ENCODE measurements around the gene GRB10.

The GRB10 gene

DNA sequence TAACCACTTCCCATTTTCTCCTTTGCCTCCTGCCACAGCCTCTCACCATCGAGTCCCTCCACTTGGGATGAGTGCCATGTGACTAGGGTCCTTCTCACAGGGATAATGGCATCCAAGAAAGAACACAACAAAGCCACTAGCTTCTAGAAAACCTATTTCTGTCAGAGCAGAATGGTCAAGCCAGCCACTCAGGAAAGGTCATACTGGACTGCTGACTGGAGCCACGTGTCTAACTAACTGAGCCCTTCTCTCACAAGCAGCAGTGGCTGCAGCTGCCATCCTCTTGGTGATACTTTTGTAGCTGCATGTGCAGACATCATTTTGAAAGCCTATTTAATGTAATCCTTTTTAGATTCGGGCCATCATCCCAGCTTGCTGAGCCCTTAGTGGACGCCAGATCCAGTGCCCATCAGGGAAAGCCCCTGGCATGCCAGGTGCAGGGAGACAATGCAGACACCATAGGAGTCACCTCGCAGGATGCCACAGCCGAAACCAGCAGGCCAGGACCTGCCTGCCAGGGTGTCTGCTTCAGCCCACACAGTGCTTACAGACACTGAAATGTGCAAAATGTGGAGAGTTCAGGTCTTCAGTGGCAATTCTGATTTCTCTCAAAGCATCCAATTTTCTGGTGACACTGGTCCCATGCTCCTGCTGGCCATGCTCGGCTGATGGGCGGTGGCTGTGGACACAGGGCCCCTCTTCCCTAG, 119.1 kb downstream of the GRB10 start:
- no peak for DNase-seq (ENCODE audit: low read depth)
- no peak overlapping the region for H3K4me3 ChIP-seq (ENCODE audit: low read depth, low read length)

DNA sequence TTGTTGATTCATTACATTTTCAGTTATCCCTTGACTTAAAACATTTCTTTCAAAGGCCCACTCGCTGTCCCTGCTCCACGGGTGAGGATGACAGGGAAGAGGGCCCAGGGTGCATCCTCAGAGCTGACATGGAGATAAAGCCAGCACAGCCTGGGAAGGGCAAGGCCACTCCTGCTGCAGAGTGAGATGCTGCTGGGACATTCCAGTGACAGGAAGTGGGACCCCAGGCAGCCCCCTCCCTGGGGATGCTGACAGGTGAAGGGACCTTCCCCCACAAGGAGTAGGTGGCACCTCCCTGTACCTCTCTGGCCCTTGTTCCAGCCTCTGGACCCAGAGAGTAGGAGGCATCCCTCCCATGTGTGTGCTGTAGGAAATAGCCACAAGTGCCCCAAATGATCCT, 119.7 kb downstream of the GRB10 start:
- H3K4me3 ChIP-seq (ENCODE audit: low read depth, low read length), result no peak overlapping the region
- no peak for DNase-seq (ENCODE audit: low read depth)

DNA sequence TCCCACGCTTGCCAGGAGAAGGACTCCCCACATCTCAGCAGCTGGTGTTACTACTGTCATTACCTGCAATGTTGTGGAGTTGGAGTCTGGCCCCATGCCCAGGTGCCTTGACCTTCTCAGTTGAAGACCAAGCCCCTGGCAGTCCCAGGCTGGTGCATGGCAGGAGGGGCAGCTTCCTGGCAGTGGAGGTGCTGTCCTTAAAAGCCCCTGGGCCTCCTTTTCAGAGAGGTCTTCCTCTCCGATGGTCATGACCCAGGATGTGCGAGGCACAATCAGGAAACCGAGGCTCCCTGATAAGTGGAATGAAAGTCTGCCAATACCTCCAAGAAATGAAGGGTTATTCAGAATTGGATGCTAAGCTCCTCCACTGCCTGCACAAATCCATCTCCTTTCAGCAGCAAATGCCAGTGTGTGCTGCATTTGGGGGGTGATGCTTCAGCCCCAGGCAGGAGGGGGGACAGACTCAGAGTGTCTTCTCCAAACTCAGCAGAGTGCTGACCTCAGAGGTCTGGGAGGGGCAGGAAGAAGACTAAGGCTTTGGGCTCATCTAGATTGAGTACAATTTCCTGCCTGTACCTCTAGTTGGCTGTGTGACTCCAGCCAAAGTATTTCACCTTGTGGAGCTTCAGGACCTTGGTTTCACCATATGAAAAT, 120.5 kb downstream of the GRB10 start:
- H3K4me3 ChIP-seq (ENCODE audit: low read depth, low read length), result no peak overlapping the region
- no peak for DNase-seq (ENCODE audit: low read depth)

DNA sequence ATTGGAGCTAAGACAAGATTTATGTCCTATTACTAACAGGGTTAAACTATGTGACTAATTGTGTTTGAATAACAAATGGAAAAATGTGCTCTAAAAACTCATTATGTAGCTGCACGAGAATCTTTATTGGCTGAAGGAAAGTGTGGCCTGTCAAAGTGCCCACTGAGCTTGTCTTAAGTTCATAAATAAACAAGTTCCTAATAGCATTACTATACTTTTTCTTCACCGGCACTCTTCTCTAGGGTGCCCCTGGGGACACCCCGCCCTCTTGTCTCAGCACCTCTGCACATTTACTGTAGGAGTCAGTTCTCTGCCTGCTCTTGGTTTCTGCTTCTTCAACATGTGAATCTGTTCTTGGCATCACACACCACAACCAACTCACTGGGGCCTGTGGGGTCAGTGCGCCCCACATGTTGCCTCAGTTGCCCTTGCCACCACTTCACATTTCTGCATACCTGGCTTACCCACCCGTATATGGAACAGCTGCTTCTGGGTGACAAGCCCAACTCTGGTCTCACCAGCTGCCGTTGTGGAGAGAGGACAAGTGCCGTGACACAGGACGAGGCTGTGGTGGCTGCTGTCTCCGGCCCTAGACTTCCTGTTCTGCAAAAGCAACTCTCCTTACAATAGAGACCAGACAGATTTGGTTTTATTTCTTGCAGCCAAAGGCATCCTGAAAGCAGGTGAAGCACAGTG, 121.2 kb downstream of the GRB10 start:
- no peak overlapping the region for H3K4me3 ChIP-seq (ENCODE audit: low read depth, low read length)
- no peak for DNase-seq (ENCODE audit: low read depth)

DNA sequence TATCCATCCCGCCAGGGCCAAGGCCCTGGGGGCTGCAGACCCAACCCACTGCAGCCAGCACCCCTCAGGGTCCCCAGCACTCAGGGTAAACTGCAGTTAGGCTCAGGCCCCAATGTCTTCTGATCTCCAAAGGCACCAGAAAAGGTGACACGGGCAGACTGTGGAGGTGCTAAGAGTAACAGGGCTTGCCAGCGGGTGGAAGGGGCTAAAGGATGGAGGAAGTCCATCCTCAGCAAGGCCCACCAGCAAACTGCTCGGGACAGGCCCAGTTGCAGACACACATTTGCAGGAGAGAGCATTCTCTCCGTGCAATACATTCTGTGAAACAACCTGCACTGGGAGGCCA, 121.9 kb downstream of the GRB10 start:
- DNase-seq (ENCODE audit: low read depth), result no peak
- no peak overlapping the region for H3K4me3 ChIP-seq (ENCODE audit: low read depth, low read length)

DNA sequence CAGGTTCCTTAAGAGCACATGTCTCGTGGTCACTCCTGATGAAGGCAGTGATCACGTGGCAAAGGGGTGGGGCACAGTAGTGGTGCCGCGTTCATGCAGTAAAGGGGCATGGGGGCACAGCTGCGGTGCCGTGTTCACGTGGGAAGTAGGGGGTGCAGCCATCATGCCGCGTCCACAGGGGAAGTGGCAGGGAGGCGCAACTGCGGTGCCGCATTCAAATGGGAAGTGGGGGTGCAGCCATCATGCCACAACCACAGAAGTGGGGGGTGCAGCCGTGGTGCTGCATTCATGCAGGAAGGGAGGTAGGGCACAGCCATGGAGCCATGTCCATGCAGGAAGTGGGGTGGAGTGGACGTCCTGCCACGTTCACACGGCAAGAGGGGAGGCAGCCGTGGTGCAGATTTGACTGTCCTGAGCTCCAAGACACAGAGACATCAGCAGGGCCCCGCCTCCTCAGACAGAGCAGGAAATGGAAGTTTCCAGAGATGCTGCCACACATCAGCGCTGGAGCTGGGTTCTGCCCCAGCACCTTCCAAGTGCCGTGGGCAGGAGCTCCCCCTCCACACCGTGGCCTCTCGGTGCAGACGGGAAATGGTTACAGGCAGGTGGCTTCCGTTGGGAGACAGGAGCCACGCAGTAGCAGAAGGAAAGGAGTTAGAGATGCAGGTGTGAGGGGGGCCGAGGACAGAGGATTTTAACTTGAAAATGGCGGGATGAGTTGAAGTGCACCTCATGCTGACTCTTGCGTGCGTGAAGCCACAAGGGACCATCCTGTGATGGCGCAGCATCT, 122.5 kb downstream of the GRB10 start:
- no peak overlapping the region for H3K4me3 ChIP-seq (ENCODE audit: low read depth, low read length)
- no peak for DNase-seq (ENCODE audit: low read depth)

DNA sequence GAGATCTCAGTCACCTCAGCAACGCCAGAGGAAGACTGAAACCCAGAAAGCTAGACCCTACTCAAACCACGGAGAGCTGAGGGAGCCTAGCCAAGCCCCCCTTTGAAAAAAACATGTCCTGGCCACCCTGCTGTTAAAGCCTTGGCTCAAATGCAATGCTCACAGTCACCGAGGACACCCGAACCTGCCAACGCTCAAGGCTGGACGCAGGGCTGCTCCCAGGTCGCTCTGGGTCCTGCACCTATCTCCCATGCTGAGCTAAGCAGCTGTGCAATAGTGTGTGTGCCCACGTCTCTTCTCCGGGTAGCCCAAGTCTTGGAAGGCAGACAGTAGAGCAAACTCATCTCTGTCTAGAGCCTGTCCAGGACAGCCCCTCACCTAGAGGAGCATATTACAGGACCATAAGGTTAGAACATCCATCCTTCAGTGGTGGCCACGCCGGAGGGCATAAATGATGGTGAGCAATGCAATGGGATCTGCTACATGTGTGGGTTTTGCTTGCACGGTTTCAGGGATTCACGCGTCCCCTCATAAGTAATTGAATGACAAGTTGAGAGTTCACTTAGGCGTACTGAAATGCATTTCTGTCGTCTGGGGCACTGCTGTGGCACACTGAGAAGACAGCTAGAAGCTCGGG, 123.2 kb downstream of the GRB10 start:
- no peak overlapping the region for H3K4me3 ChIP-seq (ENCODE audit: low read depth, low read length)
- no peak for DNase-seq (ENCODE audit: low read depth)

DNA sequence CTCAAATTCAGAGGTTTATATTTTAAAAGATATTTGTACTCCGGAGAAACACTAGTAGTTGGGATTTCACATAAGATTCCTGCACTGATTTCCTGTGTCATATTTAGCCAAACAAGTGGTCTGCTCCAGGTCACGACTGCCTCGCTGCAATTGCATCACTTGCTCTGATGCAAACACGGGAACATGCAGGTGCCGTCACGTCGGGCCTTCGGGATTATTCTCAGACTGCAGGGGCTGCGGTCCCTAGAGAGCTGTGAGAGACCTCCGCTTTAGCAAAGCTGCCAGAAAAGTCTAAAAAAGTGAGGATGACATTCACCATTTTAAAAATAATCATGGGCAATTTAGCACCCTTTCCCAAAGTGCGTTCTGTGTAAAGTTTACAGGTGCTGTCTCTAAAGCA, 124.0 kb downstream of the GRB10 start:
- no peak overlapping the region for H3K4me3 ChIP-seq (ENCODE audit: low read depth, low read length)
- DNase-seq (ENCODE audit: low read depth), result no peak

DNA sequence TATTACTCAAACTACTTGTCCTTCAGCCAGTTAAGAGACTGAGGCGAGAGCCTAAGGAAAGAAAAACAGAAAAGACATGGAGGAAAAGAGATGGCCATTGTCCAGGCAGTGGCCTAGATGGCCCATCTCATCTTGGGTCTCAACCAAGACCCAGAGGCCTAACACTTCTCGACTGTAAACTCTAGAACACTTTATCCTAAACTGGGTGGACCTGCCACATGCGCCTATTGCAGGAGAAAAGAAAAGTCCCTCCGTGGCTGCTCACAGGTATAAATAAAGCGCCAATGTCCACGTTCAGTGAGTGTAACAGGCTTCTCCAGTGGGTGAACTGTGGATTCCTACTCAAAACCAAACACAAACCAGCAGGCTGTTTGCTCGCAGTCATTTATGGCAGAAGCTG, 124.8 kb downstream of the GRB10 start:
- no peak for DNase-seq (ENCODE audit: low read depth)
- no peak overlapping the region for H3K4me3 ChIP-seq (ENCODE audit: low read depth, low read length)

DNA sequence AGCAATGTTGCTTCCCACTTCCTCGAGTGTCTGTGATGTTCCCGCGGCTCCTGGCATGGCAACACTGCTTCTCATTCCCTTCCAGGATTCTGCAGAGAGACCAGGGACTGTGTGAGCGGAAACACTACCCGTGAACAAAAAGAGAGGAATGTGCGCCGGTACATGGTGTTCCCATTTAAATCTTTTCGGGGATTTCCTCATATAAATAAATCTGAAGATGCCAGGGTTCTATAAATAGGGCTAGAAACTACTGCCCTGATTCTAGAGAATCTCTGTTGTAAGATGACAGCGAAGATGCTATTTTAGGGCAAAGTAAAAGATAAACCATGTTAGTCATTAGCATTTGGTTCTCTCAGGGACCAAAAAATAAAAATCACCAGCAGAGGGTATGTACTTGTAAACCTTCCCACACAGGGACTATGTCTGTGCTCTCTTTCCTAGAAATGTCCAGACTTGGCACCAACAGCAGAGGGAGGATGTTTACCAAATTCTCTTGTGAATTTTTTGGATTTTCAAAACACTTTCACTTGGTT, 125.3 kb downstream of the GRB10 start:
- peak; percentile 84 for DNase-seq (ENCODE audit: low read depth)
- H3K4me3 ChIP-seq (ENCODE audit: low read depth, low read length), result no peak overlapping the region

DNA sequence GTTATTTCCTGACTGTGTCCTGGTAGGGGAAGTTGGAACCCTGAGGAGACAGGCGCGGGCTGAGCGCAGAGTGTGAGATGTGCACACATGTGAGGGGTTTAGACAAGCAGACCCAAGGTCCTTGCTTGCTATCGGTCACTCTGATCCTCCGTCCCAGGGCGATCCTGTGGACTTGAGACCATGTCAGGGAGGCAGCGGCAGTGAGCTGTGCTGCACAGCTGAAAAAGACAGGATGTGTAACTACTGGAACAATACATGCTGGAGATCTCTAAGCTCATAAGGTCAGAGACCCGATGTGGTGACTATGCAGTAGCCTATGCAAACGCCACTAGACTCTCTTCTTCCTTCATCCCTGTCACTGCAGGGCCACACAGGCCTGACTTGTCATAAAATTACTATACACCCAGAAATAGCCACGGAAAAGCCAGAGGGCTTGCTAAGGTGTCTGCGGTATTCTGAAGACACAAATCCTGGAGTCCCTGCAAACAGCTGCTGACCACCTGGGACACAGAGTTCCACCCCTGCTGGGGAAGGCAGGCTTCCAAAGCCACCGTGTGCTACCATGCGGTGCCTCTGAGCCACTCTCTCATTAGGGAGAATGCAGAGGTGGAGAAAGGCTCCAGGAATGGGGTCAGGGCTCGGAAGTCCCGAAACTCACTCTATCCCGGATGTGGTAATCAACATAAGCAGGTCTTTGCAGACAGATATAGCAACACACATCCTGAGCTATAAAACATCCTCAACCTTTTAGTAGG, 126.4 kb downstream of the GRB10 start:
- H3K4me3 ChIP-seq (ENCODE audit: low read depth, low read length), result no peak overlapping the region
- no peak for DNase-seq (ENCODE audit: low read depth)

DNA sequence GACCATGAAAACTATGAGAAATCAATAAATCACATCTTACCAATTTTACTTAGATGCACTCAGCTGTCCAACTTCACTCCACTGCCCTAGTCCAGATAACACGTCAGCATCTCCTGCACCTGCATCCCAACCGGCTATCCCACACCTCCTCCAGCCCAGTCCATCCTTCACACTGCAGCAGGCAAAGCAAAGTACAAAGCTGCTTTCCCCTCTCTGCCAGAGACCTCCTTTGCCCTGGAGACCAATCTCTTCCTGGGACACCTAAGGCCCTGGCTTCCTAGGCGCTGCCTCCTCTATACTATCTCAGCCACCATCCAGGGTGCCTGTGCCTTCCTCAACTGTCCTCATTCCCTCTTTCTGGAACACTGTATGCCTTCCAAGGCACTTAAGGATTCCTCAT, 127.2 kb downstream of the GRB10 start:
- DNase-seq (ENCODE audit: low read depth), result no peak
- H3K4me3 ChIP-seq (ENCODE audit: low read depth, low read length), result no peak overlapping the region

DNA sequence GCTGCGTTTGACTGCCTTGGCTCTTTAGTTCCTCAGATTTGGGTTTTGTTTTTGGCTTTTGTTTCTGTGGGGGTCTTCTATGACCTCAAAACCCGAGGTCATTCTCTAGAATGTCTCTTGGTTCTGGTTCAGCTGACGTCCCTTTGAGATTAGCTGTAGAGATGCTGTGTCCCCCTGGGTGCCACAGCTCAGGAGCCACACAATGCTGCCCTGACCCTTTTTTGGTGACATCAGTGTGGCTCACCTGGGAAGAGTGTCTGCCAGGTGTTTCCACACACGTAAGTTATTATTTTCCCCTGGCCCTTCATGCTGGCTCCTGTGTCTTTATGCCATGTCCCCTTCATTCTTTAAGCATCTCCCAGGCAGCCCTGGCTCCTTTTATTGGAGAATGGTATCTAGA, 127.7 kb downstream of the GRB10 start:
- H3K4me3 ChIP-seq (ENCODE audit: low read depth, low read length), result no peak overlapping the region
- no peak for DNase-seq (ENCODE audit: low read depth)

DNA sequence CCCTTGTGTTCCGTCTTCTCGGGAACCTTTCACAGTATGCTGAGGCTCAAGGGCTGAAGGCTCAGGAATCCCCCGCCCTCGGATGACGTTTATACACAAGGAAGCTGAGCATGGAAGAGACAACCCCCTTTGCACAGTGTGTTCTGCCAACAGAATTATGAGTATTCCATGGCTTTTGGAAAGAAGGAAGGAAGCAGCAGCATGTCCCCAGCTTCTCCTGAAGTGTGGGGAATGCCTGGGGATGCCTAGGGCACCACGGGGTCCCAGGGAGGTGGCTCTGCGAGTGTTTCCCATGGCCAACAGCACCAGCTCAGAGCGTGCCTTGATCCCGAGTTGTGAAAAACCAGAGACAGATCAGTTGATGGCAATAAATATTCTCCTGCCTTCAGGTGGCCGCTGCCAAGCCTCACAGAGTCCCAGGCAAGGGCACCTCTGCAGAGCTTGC, 128.7 kb downstream of the GRB10 start:
- peak; percentile 81 for DNase-seq (ENCODE audit: low read depth)
- no peak overlapping the region for H3K4me3 ChIP-seq (ENCODE audit: low read depth, low read length)

DNA sequence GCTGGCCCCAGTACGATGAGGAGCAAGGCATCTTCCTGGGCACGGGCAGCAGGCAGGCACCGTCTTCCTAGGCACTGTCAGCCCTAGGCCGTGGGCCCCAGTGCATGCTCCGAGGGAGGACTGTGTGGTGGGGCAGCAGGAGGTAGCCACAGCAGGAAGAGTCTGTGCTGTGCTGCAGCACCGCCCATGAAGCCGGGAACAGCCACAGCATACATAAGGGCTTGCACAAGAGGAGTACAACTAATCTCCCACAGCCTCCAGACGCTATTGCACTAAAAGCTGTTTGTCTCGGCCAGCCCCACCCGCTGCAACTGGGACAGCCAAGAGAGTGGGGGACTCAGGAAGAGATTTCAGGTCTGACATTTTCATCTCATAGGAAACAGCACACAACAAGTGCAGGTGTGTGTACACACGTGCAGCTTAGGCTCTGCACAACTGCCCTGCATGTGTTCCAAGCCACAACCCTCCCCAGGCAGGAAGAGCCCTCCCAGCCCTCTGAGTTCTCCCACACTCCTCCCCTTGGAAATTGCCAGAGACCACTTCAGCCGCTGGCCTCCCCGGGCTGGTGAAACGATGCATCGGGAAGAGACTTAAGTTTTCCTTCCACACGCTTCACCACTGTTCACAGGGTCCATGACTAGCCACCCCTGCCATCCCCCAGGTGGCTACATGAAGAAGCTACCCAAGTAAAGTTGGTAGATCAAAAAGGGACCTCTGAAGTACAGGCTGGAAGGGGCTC, 129.4 kb downstream of the GRB10 start:
- peak; percentile 86 for DNase-seq (ENCODE audit: low read depth)
- H3K4me3 ChIP-seq (ENCODE audit: low read depth, low read length), result no peak overlapping the region

DNA sequence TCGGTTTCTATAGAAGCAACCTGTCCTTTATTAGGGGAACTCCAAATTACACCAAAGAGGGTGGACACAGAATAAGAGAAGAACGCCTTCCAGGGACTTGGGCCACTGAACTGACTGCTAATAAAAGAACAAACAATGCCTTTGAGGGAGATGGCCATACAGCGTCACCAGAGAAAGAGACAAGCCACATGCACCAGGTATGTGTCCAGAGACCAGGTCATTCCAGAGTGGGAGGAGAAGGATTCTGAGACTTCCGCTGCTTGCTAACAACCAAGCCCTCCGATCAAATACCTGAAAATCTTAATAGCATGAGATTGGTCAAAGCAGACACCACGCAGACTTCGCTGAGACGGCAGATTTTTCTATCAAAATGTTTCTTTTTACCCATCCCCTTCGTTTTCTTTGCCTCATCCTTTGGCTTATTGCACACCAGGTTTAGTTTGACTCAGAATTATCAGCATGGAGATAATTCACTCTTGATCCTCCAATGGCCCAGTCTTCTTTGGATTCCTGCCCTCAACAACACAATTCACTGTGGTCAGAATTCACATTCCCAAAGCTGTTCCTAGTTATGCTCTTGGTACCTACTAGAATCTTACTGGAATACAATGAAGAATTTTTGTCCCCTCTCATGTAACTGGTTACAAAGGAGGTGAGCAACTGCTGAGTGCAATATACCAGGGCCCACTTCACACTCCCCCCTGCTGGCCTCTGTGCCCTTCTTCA, 130.1 kb downstream of the GRB10 start:
- DNase-seq (ENCODE audit: low read depth), result no peak
- H3K4me3 ChIP-seq (ENCODE audit: low read depth, low read length), result no peak overlapping the region

DNA sequence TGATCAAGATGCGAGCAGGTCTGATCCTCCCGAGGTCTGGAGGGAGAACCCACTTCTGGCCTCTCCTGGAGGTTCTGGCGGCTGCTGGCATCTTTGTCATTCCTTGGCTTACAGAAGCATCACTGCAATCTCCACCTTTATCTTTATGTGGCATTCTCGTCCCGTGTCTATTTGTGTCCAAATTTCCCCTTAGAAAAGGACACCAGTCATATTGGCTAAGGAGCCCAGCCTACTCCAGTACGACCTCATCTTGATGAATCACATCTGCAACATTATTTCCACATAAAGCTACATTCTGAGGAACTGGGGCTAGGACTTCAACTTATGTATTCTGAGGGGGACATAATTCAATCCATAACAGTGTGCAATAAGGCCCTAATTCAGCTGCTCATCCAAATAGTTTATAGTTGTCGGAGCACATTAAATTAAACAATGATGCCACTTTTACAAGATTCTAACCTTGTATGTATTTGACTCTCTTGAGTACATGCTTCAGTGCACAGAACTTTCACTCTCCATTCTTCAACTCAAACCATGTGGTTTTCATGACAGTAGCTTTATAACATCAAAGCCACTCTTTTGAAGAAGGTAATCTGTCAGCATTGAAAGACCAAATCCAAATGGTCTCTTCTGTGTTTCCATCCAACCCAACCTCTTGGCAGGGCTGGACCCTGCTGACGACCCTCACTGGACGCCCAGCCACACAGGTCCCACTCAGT, 131.3 kb downstream of the GRB10 start:
- DNase-seq (ENCODE audit: low read depth), result no peak
- no peak overlapping the region for H3K4me3 ChIP-seq (ENCODE audit: low read depth, low read length)
